ENCODE data around the gene ARHGEF17.

GRCh38 chr11:73356979-73357860 is 49.1 kb downstream of the ARHGEF17 start:
- TF ChIP-seq POLR2A (IDR thresholded peaks at IDR 0.05; ENCODE audit: low read length) (no peak), CTCF (IDR thresholded peaks at IDR 0.05) (no peak)

All from A549 (cell line).